GM18505 (cell line): Measurements from ENCODE around the gene CCDC150.
"Not testable (repeated sequence)": the region's sequence is repeated elsewhere in the genome, so short reads cannot be mapped to it uniquely, and the experiment has no call there.

Source experiments
- ATAC-seq: cut with Tn5 transposase; IDR thresholded peaks from one replicate; pipeline ENCODE4 v1.9.1; 2021; ENCODE audit not compliant: unreplicated experiment
- POLR2A ChIP-seq: IDR thresholded peaks from 4 replicates; pipeline ENCODE4 v1.6.1; 2011; ENCODE audit warnings: borderline replicate concordance; ENCODE audit not compliant: insufficient read depth, insufficient read length; ENCODE audit errors: extremely low read depth

CCDC150 gene

GRCh38 chr2:196703695-196704094, 64.2 kb downstream of the CCDC150 start:
- TF ChIP-seq POLR2A: no peak
- ATAC-seq: no peak

- not testable (repeated sequence) for ATAC-seq
Measured at GRCh38 chr2:196710056-196710455, 70.5 kb downstream of the CCDC150 start.

DNA sequence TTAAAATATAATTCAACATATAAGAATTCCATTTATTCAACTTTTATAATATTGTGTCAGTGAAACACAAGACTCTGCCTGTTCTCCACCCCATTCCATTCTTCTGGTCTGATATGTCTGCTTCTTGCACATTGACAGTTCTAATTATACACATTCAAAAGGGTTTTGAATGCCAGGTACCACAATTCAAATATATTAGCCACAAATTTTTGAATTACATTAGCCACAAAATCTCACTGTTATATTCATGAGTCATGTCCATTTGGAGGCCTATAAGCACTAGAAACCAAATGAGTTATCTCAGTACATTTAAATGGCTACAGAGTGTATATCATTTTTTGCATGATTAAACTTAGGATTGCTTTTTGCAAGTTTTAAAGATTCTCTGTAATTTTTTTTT, 72.1 kb downstream of the CCDC150 start:
- TF ChIP-seq POLR2A: no peak
- ATAC-seq: no peak

DNA sequence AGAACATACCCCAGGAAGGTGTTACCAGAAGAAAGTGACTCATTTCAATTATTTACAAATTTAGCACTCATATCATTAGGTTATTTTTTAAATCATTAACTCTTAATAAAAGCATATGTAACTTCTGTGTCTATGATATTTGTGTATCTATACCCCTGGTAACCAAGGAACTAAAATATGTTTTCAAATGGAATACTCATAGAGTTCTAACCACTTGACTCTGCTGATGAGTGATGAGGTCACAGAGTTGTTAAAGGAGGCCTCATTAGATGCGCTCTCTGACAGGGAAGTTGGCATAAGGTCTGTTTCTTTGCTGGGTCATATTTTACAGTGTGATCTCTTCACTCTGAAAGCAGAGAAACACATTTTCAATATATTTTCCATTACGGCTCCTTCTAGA, 73.4 kb downstream of the CCDC150 start:
- no peak for ATAC-seq
- TF ChIP-seq POLR2A: no peak

GRCh38 chr2:196718419-196719109, 79.0 kb downstream of the CCDC150 start:
- no peak for ATAC-seq
- no peak for TF ChIP-seq POLR2A

DNA sequence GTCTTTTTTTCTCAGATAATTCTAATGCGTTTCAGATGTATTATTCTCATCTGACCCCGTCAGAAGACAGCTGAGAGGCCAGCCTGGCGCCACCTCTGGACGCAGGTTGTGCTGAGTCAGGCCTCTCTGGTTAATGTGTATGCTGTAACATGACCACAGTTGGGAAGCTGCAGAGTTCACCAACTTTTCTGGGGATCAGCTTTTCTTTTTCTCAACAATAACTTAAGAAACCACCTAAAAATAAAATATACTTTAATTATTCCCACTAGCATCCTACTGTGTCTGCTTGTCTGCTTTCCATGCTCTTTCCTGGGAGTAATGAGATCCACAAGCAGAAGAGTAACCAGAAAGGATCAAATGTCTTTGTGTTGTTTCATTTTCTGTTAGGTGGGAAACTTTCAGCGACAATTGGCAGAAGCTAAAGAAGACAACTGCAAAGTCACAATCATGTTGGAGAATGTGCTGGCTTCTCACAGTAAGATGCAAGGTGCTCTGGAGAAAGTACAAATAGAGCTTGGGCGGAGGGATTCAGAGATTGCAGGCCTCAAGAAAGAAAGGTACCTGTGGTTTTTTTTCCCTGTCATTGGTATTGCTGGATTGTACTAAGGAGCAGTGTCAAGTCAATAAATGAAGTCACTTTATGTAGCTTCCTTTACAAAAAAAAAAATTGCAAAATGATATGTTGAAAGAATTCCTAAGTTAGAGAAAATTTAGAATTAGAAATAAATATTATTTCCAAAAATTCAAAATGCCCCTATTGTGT, 79.8 kb downstream of the CCDC150 start:
- ATAC-seq: no peak
- no peak for TF ChIP-seq POLR2A

DNA sequence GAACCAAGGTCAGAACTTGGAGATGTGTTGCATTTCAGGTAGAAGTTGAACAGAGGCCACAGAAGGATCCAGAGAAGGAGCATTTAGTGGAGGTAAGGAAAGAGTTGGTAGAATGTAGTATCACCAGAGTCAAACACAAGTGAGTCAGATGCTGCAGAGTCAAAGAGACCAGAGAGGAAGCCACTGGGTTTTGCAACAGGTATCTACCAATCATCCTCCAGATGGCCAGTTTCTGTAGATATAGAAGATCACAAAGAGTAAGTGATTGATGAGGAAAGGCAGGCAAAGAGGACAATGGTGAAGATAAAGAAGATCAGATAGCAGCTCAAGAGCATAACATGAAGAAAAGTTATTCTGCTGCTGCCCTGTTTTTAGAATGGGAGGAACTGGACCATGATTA, 84.1 kb downstream of the CCDC150 start:
- TF ChIP-seq POLR2A: no peak
- ATAC-seq: no peak

DNA sequence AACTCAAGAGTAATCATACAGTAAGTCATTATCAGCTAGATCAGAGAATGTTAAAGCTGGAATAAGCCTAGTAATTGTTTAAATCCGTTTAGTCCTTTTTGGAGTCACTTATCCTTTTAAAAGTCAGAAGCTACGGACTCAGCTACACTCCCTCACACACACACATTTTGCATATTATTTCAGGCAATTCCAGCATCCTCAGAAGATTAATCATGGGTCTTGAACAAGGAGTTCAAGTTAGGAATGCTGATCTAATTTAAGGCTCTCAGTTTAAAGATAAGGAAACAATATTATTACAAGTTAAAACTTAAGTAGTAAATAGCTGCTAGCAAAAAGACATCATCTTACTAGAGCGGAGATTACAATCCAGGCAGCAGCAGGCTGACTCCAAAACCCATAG, 85.7 kb downstream of the CCDC150 start:
- no peak for TF ChIP-seq POLR2A
- ATAC-seq: no peak

DNA sequence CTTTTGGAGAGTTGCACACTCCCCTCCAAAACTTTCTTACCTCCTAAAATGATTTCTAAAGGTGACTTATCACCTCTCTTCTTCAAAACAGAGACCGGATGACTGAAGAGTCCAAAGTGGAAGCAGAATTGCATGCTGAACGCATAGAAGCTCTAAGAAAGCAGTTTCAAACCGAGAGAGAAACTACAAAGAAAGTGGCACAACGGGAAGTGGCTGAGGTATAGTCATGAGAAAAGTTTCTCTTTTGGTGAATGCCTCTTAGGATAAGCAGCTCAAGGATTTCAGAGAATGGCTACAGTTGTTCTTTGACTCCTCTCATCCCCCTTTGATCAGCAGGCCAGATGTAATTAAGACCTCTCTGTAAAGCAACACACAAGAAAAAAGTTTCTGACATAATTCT, 86.4 kb downstream of the CCDC150 start:
- no peak for TF ChIP-seq POLR2A
- no peak for ATAC-seq

DNA sequence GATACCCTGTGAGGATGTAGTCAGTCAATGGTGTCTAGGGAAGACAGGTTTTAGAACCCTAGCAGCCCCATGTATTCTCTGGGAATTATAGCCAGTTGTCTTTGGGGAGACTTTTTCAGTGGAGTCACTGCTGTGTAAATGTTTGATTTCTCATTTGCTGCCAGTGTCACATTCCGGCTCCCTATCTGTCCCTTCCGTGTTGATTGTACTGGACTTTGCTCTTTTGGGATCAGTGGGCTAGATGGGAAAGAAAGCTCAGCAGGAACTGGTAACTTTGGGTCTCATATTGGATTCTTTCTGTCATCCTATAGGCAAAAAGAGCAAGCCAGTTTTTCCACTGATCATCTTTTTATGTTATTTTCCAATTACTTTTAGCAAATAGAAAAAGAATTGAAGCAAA, 89.9 kb downstream of the CCDC150 start:
- TF ChIP-seq POLR2A: no peak
- no peak for ATAC-seq

GRCh38 chr2:196736646-196737045, 97.1 kb downstream of the CCDC150 start:
- not testable (repeated sequence) for ATAC-seq

DNA sequence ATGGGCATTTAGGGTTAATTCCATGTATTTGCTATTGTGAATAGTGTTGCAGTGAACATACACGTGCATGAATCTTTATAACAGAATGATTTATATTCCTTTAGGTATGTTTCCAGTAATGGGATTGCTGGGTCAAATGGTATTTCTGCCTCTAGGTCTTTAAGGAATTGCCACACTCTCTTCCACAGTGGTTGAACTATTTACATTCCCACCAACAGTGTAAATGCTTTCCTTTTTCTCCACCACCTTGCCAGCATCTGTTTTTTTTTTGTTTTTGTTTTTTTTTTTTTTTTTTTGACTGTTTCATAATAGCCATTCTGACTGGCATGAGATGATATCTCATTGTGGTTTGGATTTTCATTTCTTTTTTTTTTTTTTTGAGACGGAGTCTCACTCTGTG, 97.5 kb downstream of the CCDC150 start:
- no peak for ATAC-seq
- TF ChIP-seq POLR2A: no peak

GRCh38 chr2:196739031-196739430, 99.5 kb downstream of the CCDC150 start:
- ATAC-seq: no peak
- TF ChIP-seq POLR2A: no peak

- ATAC-seq: no peak
- TF ChIP-seq POLR2A: no peak
Measured at GRCh38 chr2:196742216-196742615, 102.7 kb downstream of the CCDC150 start.

- no peak for ATAC-seq
- TF ChIP-seq POLR2A: no peak
Measured at GRCh38 chr2:196742685-196743084, 103.2 kb downstream of the CCDC150 start.

GRCh38 chr2:196743165-196743564, 103.7 kb downstream of the CCDC150 start:
- no peak for ATAC-seq
- no peak for TF ChIP-seq POLR2A
